Duodenal mucosa (tissue), 2 donors: ENCODE results near the gene ZNF316.

ENCODE experiments used
- H3K27ac ChIP-seq: one replicate; pipeline ENCODE4 v1.7.0; 2013; ENCODE audit warnings: low read depth, low read length
- H3K27me3 ChIP-seq, 2 donors: one replicate each; pipeline ENCODE4 v1.7.0; 2013; ENCODE audit warnings: low read length in 2 of 2, control low read depth in 1 of 2; ENCODE audit not compliant: insufficient read depth in 2 of 2, control insufficient read depth in 1 of 2
- H3K36me3 ChIP-seq, 2 donors: one replicate each; pipeline ENCODE4 v1.7.0; 2013; ENCODE audit warnings: low read length in 2 of 2, control low read depth in 1 of 2; ENCODE audit not compliant: insufficient read depth in 2 of 2, control insufficient read depth in 1 of 2
- H3K4me1 ChIP-seq, 2 donors: one replicate each; pipeline ENCODE4 v1.7.0; 2013; ENCODE audit warnings: low read length in 2 of 2, control low read depth in 1 of 2; ENCODE audit not compliant: insufficient read depth in 2 of 2, control insufficient read depth in 1 of 2
- H3K4me3 ChIP-seq, 2 donors: one replicate each; pipeline ENCODE4 v1.7.0; 2013; ENCODE audit warnings: low read length in 2 of 2, low read depth in 1 of 2
- H3K9ac ChIP-seq, 2 donors: one replicate each; pipeline ENCODE4 v1.7.0; 2013; ENCODE audit warnings: low read length in 2 of 2, low read depth in 1 of 2
- H3K9me3 ChIP-seq, 2 donors: one replicate each; pipeline ENCODE4 v1.7.0; 2013; ENCODE audit warnings: low read length in 2 of 2, control low read depth in 1 of 2; ENCODE audit not compliant: control insufficient read depth in 1 of 2

Gene ZNF316

DNA sequence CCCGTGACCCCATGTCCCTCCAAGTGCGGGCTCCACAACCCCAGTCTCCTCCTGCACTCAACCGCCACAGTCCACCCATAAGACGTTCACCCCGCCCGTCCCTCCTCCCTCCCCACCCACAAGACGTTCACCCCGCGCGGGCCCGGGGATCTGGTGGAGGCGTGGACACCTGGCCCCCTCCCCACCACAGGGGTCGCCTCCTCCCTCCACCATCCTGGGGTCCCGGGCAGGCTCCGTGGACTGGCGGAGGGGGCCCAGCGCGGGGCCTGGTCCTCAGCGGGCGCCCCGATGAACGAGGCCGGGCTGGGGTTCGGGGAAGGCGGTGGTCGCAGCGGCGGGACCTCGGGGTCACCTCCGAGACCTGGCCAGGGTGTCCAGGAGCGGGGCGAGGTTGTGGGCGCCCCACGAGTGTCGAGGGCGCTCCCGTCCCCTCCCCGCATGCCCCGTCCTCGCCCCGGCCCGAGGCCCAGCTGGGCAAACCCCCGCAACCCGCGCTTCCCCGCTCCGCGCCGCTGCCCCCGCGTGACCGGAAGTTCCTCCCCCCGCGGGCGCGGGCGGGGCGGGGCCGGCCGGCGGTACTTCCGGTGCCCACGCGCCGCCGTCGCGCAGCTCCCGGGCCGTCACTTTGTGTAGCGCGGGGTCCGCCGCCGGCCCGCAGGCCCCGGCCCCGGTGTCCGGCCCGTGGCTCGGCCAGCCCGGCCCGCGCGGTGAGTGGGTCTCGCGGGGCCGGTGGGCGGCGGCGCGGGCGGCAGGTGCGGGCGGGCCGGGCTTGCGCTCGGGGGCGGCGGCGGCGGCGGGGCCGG lies at the start of gene ZNF316:
TSS of gene ZNF316 (plus strand) at position 578 of the 803 bp plus-strand sequence. CDS start 5,092 bp downstream, outside the sequence.
- Histone ChIP-seq H3K9me3 (no peaks in the 10 kb centered on the region), H3K4me3 (peak within 1 kb of the TSS; percentile 72 to 76), H3K36me3 (peaks cover 9 to 17% of the 10 kb centered on the region in 2 donors), H3K27me3 (no peaks in the 10 kb centered on the region), H3K9ac (peak within 1 kb of the TSS; percentile 60 to 70), H3K27ac (peak within 1 kb of the TSS; percentile 32), H3K4me1 (peaks cover 9 to 12% of the 10 kb centered on the region in 2 donors)

- Histone ChIP-seq H3K27ac (no peak overlapping the region), H3K27me3 (no peaks in the 10 kb centered on the region), H3K4me1 (peaks cover 4 to 13% of the 10 kb centered on the region in 2 donors), H3K4me3 (no peak overlapping the region), H3K36me3 (peaks cover 14 to 41% of the 10 kb centered on the region in 2 donors), H3K9ac (no peak overlapping the region), H3K9me3 (no peaks in the 10 kb centered on the region)
Observed at GRCh38 chr7:6588566-6588965, 48.6 kb upstream of the ZNF316 start.

GRCh38 chr7:6589151-6589828 lies 47.8 kb upstream of the ZNF316 start:
- Histone ChIP-seq H3K36me3 (peaks cover 16 to 41% of the 10 kb centered on the region in 2 donors), H3K4me1 (peaks cover 4 to 13% of the 10 kb centered on the region in 2 donors), H3K9ac (no peak overlapping the region), H3K27me3 (no peaks in the 10 kb centered on the region), H3K9me3 (no peaks in the 10 kb centered on the region), H3K4me3 (peak overlapping the region; percentile 55 to 92), H3K27ac (no peak overlapping the region)

GRCh38 chr7:6589829-6590644 lies 47.1 kb upstream of the ZNF316 start, which contains the start of gene INTS15:
INTS15 (plus strand) TSS chr7:6590021; CDS start chr7:6590284, 263 bp downstream.
- Histone ChIP-seq H3K27me3 (no peaks in the 10 kb centered on the region), H3K36me3 (peaks cover 12 to 41% of the 10 kb centered on the region in 2 donors), H3K9ac (peak within 1 kb of the TSS; percentile 60 to 87), H3K4me1 (peaks cover 4 to 13% of the 10 kb centered on the region in 2 donors), H3K27ac (peak within 1 kb of the TSS; percentile 66), H3K4me3 (peak within 1 kb of the TSS; percentile 90 to 92), H3K9me3 (no peaks in the 10 kb centered on the region)

DNA sequence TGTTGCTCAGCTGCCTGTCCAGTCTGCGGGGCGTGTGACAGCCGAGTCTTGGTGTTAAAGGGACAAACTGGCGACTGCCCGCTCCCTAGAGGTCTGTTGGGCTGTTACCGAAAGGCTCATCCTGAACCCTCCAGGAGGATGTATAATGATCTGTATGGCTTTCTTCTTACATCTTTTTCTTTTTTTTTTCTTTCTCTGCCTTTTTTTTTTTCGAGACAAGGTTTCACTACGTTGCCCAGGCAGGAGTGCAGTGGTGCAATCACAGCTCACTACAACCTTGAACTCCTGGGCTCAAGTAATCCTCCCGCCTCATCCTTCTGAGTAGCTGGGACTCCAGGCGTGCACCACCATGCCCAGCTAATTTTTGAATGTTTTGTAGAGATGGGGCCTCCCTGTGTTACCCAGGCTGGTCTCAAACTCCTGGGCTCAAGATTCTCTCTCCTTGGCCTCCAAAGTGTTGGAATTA lies 46.4 kb upstream of the ZNF316 start:
- peak overlapping the region; percentile 60 to 87 for H3K9ac ChIP-seq
- H3K36me3 ChIP-seq = peaks cover 12 to 44% of the 10 kb centered on the region in 2 donors
- H3K27me3 ChIP-seq = no peaks in the 10 kb centered on the region
- no peaks in the 10 kb centered on the region for H3K9me3 ChIP-seq
- H3K4me1 ChIP-seq = peaks cover 4 to 13% of the 10 kb centered on the region in 2 donors
- H3K27ac ChIP-seq = peak overlapping the region; percentile 50
- H3K4me3 ChIP-seq = peak overlapping the region; percentile 90 to 92

DNA sequence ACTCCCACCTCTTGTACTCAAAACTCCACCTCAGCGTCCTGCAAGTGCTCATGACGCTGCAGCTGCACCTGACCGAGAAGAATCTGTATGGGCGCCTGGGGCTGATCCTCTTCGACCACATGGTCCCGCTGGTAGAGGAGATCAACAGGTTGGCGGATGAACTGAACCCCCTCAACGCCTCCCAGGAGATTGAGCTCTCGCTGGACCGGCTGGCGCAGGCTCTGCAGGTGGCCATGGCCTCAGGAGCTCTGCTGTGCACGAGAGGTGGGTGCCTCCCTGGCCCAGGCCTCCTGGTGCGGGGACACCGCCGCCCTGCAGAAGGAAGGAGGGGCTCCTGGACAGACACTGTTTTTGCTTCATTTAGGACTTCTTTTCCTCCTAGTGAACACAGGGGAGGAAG lies 37.0 kb upstream of the ZNF316 start:
- Histone ChIP-seq H3K4me1 (no peaks in the 10 kb centered on the region), H3K4me3 (no peak overlapping the region), H3K27me3 (no peaks in the 10 kb centered on the region), H3K9me3 (no peaks in the 10 kb centered on the region), H3K9ac (no peak overlapping the region), H3K36me3 (peaks cover 16 to 76% of the 10 kb centered on the region in 2 donors), H3K27ac (no peak overlapping the region)

DNA sequence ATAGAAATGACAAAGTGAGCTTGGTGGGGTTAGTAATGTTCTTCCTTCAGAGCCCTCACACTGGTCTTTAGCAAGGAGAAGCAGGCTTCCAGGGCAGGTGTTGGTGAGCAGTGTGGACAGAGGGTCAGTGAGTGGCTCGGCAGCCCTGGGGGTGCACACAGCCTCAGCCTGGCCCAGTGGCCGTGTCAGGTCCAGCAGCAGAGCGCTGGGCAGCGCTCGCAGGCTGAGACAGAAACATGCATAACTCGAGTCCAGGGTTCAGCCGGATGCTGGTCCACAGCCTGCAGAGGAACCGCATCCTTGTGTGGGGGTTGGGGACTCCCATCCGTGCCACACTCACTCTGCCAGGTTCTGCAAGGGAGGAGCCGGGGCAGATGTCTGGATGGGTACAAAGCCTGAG lies 32.7 kb upstream of the ZNF316 start:
- H3K9ac ChIP-seq = no peak overlapping the region
- no peaks in the 10 kb centered on the region for H3K27me3 ChIP-seq
- no peak overlapping the region for H3K4me3 ChIP-seq
- H3K9me3 ChIP-seq = no peaks in the 10 kb centered on the region
- H3K27ac ChIP-seq = no peak overlapping the region
- no peaks in the 10 kb centered on the region for H3K4me1 ChIP-seq
- peaks cover 21 to 54% of the 10 kb centered on the region in 2 donors for H3K36me3 ChIP-seq

DNA sequence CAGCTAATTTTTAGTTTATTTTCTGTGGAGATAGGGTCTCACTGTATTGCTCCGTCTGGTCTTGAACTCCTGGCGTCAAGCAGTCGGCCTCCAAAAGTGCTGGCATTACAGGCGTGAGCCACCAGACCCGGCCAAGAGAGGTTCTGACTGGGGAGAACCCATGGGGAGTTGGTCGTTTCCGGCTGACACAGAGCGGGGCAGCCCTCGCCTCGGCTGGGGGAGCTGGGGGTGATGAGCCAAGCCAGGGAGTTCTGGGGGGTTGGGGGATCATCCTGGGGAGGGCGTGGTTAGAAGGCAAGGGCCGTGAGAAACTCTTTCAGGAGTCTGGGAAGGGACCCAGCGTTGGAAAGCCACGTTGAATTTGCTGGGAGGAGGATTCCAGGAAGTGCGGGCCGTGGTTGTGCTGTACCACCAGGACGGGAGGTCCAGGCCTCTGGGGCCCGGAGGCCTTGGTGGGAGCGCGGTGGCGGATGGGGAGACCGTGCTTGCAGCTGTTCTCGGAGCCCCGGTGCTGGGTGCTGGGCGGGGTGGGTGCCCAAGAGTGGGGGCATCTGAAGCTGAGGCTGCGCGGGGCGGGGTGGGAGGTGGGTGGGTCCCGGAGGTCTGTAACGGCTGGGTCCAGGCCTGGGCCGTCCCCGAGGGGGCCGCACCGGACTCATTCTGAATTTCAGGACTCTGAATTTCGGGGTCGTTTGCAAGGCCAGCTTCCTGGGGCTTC lies 30.1 kb upstream of the ZNF316 start:
- Histone ChIP-seq H3K9me3 (no peaks in the 10 kb centered on the region), H3K27ac (no peak overlapping the region), H3K4me1 (no peaks in the 10 kb centered on the region), H3K4me3 (no peak overlapping the region), H3K27me3 (no peaks in the 10 kb centered on the region), H3K36me3 (peaks cover 17 to 36% of the 10 kb centered on the region in 2 donors), H3K9ac (no peak overlapping the region)

DNA sequence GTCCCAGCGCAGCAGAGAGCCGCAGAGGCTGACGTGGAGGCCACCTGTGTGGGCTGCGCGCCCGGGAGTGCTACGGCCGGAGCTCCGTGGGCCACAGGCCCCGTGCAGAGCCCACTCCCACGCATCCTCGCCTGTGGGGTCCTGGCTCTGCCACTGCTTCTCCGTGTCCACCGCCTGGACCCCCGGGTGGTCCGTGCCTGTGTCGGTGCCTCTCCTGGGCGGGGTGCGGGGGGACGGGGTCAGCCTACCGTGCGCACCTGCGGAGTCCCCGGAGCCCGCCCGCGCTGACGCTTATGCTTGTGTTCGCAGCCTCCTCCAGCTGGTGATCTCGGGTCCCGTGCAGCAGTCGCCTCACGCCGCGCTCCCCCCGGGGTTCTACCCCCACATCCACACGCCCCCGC lies 29.5 kb upstream of the ZNF316 start:
- Histone ChIP-seq H3K4me3 (no peak overlapping the region), H3K36me3 (peaks cover 13 to 31% of the 10 kb centered on the region in 2 donors), H3K9me3 (no peaks in the 10 kb centered on the region), H3K27ac (no peak overlapping the region), H3K9ac (no peak overlapping the region), H3K27me3 (no peaks in the 10 kb centered on the region), H3K4me1 (no peaks in the 10 kb centered on the region)
